HEK293 (cell line): ENCODE measurements around the gene G2E3.

Experiments used
- KLF7 ChIP-seq: fragments of 450-650 bp; formaldehyde crosslinking; IDR thresholded peaks from 2 replicates; pipeline ENCODE4 v1.5.1; 2016; ENCODE audit warnings: missing biosample characterization, missing genetic modification characterization, borderline replicate concordance
- REPIN1 ChIP-seq: fragments of 450-650 bp; formaldehyde crosslinking; IDR thresholded peaks from 2 replicates; pipeline ENCODE4 v1.5.1; 2017; ENCODE audit warnings: missing biosample characterization, missing genetic modification characterization, low read depth
- SCRT1 ChIP-seq: fragments of 450-650 bp; formaldehyde crosslinking; IDR thresholded peaks from 2 replicates; pipeline ENCODE4 v1.5.1; 2016; ENCODE audit warnings: missing biosample characterization, missing genetic modification characterization, borderline replicate concordance
- YY1 ChIP-seq: fragments of 450-650 bp; formaldehyde crosslinking; IDR thresholded peaks from 2 replicates; pipeline ENCODE4 v1.5.1; 2018; ENCODE audit warnings: missing biosample characterization, missing genetic modification characterization
- ZFHX2 ChIP-seq: fragments of 450-650 bp; formaldehyde crosslinking; conservative IDR thresholded peaks from 2 replicates; pipeline ENCODE4 v1.5.1; 2016; ENCODE audit warnings: missing biosample characterization, missing genetic modification characterization
- ZFP3 ChIP-seq: fragments of 450-650 bp; formaldehyde crosslinking; IDR thresholded peaks from 2 replicates; pipeline ENCODE4 v1.5.1; 2016; ENCODE audit warnings: low read depth, missing biosample characterization, missing genetic modification characterization
- ZNF121 ChIP-seq: fragments of 450-650 bp; formaldehyde crosslinking; IDR thresholded peaks from 2 replicates; pipeline ENCODE4 v1.5.1; 2016; ENCODE audit warnings: missing biosample characterization, missing genetic modification characterization
- ZNF132 ChIP-seq: fragments of 450-650 bp; formaldehyde crosslinking; IDR thresholded peaks from 2 replicates; pipeline ENCODE4 v1.5.1; 2017; ENCODE audit warnings: missing biosample characterization, missing genetic modification characterization, borderline replicate concordance
- ZNF146 ChIP-seq: fragments of 450-650 bp; formaldehyde crosslinking; IDR thresholded peaks from 2 replicates; pipeline ENCODE4 v1.5.1; 2016; ENCODE audit warnings: missing biosample characterization, missing genetic modification characterization
- ZNF23 ChIP-seq: fragments of 450-650 bp; formaldehyde crosslinking; IDR thresholded peaks from 2 replicates; pipeline ENCODE4 v1.5.1; 2016; ENCODE audit warnings: missing biosample characterization, missing genetic modification characterization, borderline replicate concordance
- ZNF292 ChIP-seq: fragments of 450-650 bp; formaldehyde crosslinking; IDR thresholded peaks from 2 replicates; pipeline ENCODE4 v1.5.1; 2016; ENCODE audit warnings: low read depth, missing biosample characterization, missing genetic modification characterization, borderline replicate concordance
- ZNF571 ChIP-seq: fragments of 450-650 bp; formaldehyde crosslinking; IDR thresholded peaks from 2 replicates; pipeline ENCODE4 v1.5.0; 2017; ENCODE audit warnings: missing biosample characterization, missing genetic modification characterization
- ZNF610 ChIP-seq: fragments of 450-650 bp; formaldehyde crosslinking; IDR thresholded peaks from 2 replicates; pipeline ENCODE4 v1.5.1; 2016; ENCODE audit warnings: missing biosample characterization, missing genetic modification characterization, borderline replicate concordance
- ZNF837 ChIP-seq: fragments of 450-650 bp; formaldehyde crosslinking; IDR thresholded peaks from 2 replicates; pipeline ENCODE4 v1.5.1; 2016; ENCODE audit warnings: missing biosample characterization, missing genetic modification characterization
- ZSCAN23 ChIP-seq: fragments of 450-650 bp; formaldehyde crosslinking; IDR thresholded peaks from 2 replicates; pipeline ENCODE4 v1.5.1; 2016; ENCODE audit warnings: missing biosample characterization, missing genetic modification characterization
- TF ChIP-seq, protein P1 (sequence below): fragments of 450-650 bp; formaldehyde crosslinking; IDR thresholded peaks from 2 replicates; pipeline ENCODE4 v1.5.1; 2016; ENCODE audit warnings: missing biosample characterization, missing genetic modification characterization, borderline replicate concordance
- TF ChIP-seq, protein P2 (sequence below): fragments of 450-650 bp; formaldehyde crosslinking; IDR thresholded peaks from 2 replicates; pipeline ENCODE4 v1.5.1; 2016; ENCODE audit warnings: missing biosample characterization, missing genetic modification characterization
- TF ChIP-seq, protein P3 (sequence below): fragments of 450-650 bp; formaldehyde crosslinking; IDR thresholded peaks from 2 replicates; pipeline ENCODE4 v1.5.1; 2016; ENCODE audit warnings: missing biosample characterization, missing genetic modification characterization
- TF ChIP-seq, protein P4 (sequence below): fragments of 450-650 bp; formaldehyde crosslinking; IDR thresholded peaks from 2 replicates; pipeline ENCODE4 v1.5.1; 2016; ENCODE audit warnings: missing biosample characterization, missing genetic modification characterization
- TF ChIP-seq, protein P5 (sequence below): fragments of 450-650 bp; IDR thresholded peaks from 2 replicates; pipeline ENCODE4 v1.5.1; 2018; ENCODE audit warnings: missing biosample characterization, missing genetic modification characterization
- TF ChIP-seq, protein P6 (sequence below): fragments of 450-650 bp; formaldehyde crosslinking; IDR thresholded peaks from 2 replicates; pipeline ENCODE4 v1.5.1; 2016; ENCODE audit warnings: missing biosample characterization, missing genetic modification characterization, borderline replicate concordance
- TF ChIP-seq, protein P7 (sequence below): IDR thresholded peaks from 2 replicates; pipeline ENCODE4 v1.6.1; 2011; ENCODE audit warnings: mild to moderate bottlenecking, low read depth, low read length, borderline replicate concordance

G2E3 gene

DNA sequence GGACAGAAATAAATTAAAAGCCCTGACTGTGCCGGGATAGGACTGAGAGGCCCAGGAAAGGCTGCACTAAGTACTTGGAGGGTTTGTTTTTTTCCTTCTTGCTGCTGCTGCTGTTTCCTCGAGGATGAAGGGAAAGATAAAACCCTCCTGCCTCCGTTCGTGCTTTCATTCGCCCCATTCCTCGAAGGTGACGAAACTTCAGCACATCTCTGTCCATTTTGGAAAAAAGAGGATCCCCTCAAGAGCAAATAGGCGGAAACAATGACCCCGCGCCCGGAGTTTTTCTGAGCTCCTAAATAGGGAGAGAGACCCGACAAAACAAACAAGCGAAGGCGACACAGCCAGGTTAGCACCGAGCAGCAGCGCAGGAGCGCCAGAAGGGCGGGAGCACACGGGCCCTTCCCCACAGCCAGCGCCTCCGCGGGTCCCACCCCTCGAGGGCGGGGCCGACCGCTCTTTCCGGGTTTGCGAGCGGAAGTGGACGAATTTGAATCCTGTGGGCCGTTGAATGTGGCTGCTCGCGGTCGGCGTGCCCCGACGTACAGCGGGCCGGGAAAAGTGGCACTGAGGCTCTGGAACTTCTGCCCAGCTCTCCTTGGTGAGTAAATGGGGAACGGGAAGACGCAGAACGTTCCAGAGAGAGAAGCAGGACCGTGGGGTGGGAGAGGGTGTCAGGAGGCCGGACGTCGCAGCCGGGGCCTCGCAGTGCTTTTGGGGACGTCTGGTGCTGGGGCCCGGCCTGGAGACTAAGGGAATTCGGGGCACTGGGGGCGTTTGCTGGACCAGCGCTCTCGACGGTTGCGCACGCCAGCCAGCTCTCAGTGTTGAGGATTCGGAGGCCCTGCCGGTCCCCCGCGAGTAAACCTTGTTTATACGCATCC is at the start of gene G2E3 (continued):
- TF ChIP-seq, protein P1, sequence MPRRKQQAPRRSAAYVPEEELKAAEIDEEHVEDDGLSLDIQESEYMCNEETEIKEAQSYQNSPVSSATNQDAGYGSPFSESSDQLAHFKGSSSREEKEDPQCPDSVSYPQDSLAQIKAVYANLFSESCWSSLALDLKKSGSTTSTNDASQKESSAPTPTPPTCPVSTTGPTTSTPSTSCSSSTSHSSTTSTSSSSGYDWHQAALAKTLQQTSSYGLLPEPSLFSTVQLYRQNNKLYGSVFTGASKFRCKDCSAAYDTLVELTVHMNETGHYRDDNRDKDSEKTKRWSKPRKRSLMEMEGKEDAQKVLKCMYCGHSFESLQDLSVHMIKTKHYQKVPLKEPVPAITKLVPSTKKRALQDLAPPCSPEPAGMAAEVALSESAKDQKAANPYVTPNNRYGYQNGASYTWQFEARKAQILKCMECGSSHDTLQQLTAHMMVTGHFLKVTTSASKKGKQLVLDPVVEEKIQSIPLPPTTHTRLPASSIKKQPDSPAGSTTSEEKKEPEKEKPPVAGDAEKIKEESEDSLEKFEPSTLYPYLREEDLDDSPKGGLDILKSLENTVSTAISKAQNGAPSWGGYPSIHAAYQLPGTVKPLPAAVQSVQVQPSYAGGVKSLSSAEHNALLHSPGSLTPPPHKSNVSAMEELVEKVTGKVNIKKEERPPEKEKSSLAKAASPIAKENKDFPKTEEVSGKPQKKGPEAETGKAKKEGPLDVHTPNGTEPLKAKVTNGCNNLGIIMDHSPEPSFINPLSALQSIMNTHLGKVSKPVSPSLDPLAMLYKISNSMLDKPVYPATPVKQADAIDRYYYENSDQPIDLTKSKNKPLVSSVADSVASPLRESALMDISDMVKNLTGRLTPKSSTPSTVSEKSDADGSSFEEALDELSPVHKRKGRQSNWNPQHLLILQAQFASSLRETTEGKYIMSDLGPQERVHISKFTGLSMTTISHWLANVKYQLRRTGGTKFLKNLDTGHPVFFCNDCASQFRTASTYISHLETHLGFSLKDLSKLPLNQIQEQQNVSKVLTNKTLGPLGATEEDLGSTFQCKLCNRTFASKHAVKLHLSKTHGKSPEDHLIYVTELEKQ: no peak
- TF ChIP-seq ZNF132 (tag by site-specific recombination) (no peak), ZNF292 (tag by site-specific recombination) (no peak), YY1 (tag by site-specific recombination) (peak; percentile 35; the same call in 1 of the 2 replicates), ZSCAN23 (tag by site-specific recombination) (peak; percentile 69; the same call in 1 of the 2 replicates), ZNF837 (tag by site-specific recombination) (no peak), ZNF23 (tag by site-specific recombination) (no peak), ZNF146 (peak; percentile 48; the same call in 1 of the 2 replicates), ZFHX2 (no peak), ZNF121 (tag by site-specific recombination) (no peak; the same call in none of the 2 replicates), REPIN1 (tag by site-specific recombination) (no peak), KLF7 (tag by site-specific recombination) (peak; percentile 79), SCRT1 (no peak), ZNF571 (tag by site-specific recombination) (no peak), ZFP3 (tag by site-specific recombination) (no peak), ZNF610 (tag by site-specific recombination) (peak; percentile 78)
- TF ChIP-seq, protein P2, sequence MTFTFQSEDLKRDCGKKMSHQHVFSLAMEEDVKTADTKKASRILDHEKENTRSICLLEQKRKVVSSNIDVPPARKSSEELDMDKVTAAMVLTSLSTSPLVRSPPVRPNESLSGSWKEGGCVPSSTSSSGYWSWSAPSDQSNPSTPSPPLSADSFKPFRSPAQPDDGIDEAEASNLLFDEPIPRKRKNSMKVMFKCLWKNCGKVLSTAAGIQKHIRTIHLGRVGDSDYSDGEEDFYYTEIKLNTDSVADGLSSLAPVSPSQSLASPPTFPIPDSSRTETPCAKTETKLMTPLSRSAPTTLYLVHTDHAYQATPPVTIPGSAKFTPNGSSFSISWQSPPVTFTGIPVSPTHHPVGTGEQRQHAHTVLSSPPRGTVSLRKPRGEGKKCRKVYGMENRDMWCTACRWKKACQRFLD: no peak
- TF ChIP-seq, protein P3, sequence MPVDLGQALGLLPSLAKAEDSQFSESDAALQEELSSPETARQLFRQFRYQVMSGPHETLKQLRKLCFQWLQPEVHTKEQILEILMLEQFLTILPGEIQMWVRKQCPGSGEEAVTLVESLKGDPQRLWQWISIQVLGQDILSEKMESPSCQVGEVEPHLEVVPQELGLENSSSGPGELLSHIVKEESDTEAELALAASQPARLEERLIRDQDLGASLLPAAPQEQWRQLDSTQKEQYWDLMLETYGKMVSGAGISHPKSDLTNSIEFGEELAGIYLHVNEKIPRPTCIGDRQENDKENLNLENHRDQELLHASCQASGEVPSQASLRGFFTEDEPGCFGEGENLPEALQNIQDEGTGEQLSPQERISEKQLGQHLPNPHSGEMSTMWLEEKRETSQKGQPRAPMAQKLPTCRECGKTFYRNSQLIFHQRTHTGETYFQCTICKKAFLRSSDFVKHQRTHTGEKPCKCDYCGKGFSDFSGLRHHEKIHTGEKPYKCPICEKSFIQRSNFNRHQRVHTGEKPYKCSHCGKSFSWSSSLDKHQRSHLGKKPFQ (tag by site-specific recombination): 0 out of 2 replicates have a peak, but pooled peaks have one; percentile 27
- TF ChIP-seq, protein P4, sequence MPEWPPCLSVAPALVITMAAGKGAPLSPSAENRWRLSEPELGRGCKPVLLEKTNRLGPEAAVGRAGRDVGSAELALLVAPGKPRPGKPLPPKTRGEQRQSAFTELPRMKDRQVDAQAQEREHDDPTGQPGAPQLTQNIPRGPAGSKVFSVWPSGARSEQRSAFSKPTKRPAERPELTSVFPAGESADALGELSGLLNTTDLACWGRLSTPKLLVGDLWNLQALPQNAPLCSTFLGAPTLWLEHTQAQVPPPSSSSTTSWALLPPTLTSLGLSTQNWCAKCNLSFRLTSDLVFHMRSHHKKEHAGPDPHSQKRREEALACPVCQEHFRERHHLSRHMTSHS (tag by site-specific recombination): no peak
- TF ChIP-seq, protein P5, sequence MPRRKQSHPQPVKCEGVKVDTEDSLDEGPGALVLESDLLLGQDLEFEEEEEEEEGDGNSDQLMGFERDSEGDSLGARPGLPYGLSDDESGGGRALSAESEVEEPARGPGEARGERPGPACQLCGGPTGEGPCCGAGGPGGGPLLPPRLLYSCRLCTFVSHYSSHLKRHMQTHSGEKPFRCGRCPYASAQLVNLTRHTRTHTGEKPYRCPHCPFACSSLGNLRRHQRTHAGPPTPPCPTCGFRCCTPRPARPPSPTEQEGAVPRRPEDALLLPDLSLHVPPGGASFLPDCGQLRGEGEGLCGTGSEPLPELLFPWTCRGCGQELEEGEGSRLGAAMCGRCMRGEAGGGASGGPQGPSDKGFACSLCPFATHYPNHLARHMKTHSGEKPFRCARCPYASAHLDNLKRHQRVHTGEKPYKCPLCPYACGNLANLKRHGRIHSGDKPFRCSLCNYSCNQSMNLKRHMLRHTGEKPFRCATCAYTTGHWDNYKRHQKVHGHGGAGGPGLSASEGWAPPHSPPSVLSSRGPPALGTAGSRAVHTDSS: no peak
- TF ChIP-seq, protein P6, sequence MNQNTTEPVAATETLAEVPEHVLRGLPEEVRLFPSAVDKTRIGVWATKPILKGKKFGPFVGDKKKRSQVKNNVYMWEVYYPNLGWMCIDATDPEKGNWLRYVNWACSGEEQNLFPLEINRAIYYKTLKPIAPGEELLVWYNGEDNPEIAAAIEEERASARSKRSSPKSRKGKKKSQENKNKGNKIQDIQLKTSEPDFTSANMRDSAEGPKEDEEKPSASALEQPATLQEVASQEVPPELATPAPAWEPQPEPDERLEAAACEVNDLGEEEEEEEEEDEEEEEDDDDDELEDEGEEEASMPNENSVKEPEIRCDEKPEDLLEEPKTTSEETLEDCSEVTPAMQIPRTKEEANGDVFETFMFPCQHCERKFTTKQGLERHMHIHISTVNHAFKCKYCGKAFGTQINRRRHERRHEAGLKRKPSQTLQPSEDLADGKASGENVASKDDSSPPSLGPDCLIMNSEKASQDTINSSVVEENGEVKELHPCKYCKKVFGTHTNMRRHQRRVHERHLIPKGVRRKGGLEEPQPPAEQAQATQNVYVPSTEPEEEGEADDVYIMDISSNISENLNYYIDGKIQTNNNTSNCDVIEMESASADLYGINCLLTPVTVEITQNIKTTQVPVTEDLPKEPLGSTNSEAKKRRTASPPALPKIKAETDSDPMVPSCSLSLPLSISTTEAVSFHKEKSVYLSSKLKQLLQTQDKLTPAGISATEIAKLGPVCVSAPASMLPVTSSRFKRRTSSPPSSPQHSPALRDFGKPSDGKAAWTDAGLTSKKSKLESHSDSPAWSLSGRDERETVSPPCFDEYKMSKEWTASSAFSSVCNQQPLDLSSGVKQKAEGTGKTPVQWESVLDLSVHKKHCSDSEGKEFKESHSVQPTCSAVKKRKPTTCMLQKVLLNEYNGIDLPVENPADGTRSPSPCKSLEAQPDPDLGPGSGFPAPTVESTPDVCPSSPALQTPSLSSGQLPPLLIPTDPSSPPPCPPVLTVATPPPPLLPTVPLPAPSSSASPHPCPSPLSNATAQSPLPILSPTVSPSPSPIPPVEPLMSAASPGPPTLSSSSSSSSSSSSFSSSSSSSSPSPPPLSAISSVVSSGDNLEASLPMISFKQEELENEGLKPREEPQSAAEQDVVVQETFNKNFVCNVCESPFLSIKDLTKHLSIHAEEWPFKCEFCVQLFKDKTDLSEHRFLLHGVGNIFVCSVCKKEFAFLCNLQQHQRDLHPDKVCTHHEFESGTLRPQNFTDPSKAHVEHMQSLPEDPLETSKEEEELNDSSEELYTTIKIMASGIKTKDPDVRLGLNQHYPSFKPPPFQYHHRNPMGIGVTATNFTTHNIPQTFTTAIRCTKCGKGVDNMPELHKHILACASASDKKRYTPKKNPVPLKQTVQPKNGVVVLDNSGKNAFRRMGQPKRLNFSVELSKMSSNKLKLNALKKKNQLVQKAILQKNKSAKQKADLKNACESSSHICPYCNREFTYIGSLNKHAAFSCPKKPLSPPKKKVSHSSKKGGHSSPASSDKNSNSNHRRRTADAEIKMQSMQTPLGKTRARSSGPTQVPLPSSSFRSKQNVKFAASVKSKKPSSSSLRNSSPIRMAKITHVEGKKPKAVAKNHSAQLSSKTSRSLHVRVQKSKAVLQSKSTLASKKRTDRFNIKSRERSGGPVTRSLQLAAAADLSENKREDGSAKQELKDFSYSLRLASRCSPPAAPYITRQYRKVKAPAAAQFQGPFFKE: no peak
- TF ChIP-seq, protein P7, sequence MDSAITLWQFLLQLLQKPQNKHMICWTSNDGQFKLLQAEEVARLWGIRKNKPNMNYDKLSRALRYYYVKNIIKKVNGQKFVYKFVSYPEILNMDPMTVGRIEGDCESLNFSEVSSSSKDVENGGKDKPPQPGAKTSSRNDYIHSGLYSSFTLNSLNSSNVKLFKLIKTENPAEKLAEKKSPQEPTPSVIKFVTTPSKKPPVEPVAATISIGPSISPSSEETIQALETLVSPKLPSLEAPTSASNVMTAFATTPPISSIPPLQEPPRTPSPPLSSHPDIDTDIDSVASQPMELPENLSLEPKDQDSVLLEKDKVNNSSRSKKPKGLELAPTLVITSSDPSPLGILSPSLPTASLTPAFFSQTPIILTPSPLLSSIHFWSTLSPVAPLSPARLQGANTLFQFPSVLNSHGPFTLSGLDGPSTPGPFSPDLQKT: no peak
